Adipocyte (in vitro differentiated cells): ENCODE data around the gene PFKFB4.
"Not testable (repeated sequence)": the region's sequence is repeated elsewhere in the genome, so short reads cannot be mapped to it uniquely, and the experiment has no call there.

Source experiments
- DNase-seq: peaks from one replicate; pipeline ENCODE4 v3.0.0-alpha.2; 2015; ENCODE audit warnings: low read depth
- H3K27me3 ChIP-seq: replicated peaks from 2 replicates; pipeline ENCODE4 v1.7.0; 2013; ENCODE audit warnings: mild to moderate bottlenecking, low read length, moderate library complexity; ENCODE audit not compliant: control insufficient read depth, insufficient read depth
- H3K36me3 ChIP-seq: 2 replicates; pipeline ENCODE4 v1.7.0; 2013; ENCODE audit warnings: low read length, mild to moderate bottlenecking, moderate library complexity; ENCODE audit not compliant: control insufficient read depth, insufficient read depth, severe bottlenecking
- H3K4me1 ChIP-seq: 2 replicates; pipeline ENCODE4 v1.7.0; 2013; ENCODE audit warnings: mild to moderate bottlenecking, low read length, moderate library complexity; ENCODE audit not compliant: control insufficient read depth, insufficient read depth
- H3K4me3 ChIP-seq: 2 replicates; pipeline ENCODE4 v1.7.0; 2013; ENCODE audit warnings: mild to moderate bottlenecking, low read length, moderate library complexity
- H3K9ac ChIP-seq: 2 replicates; pipeline ENCODE4 v1.7.0; 2013; ENCODE audit warnings: mild to moderate bottlenecking, low read length, moderate library complexity
- H3K9me3 ChIP-seq: 2 replicates; pipeline ENCODE4 v1.7.0; 2013; ENCODE audit warnings: mild to moderate bottlenecking, low read length, moderate library complexity; ENCODE audit not compliant: control insufficient read depth

Gene PFKFB4

DNA sequence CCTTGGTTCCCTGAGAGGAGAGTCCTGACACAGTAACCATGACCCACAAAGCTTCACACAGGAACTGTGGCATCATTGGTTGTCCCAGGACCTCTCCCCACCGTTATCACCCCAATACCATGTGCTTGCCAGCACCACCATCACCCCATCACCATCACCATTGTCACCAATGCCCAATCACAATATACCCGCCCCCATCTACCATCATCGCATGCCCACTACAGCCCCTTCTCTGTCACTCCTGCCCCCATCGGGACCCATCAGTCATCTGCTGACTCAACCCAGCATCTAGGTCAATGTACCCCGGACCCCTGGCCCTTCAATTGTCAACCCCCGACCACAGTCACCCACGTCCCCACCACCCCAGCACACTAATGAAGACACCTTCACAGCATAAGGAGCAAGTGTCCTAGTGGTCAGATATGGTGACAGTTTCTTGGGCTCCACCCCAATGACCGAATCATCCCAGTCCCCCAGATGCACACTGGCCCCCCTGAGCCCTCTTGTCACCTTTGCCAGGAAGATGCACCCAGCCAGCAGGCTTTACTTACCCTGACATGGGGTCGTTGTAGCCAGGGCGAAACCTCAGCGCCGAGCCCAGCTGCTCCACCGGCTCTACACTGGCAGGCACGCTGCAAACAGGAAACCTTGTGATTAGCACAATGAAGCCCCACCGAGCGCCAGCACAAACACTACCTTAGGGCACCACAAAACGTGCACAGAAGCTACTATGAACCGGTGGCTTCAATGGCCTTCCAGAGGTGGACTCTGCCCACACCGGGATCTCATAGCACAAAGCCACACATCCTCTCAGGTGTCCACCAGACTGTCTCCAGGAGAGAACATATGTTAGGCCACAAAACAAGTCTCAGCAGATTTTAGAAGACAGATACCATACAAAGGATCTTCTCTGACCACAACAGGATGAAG lies 77.7 kb downstream of the PFKFB4 start:
- H3K27me3 ChIP-seq: no peaks in the 10 kb centered on the region
- H3K36me3 ChIP-seq: no peaks in the 10 kb centered on the region
- no peak overlapping the region for H3K9ac ChIP-seq
- no peaks in the 10 kb centered on the region for H3K9me3 ChIP-seq
- DNase-seq: no peak
- H3K4me1 ChIP-seq: no peaks in the 10 kb centered on the region
- H3K4me3 ChIP-seq: no peak overlapping the region

DNA sequence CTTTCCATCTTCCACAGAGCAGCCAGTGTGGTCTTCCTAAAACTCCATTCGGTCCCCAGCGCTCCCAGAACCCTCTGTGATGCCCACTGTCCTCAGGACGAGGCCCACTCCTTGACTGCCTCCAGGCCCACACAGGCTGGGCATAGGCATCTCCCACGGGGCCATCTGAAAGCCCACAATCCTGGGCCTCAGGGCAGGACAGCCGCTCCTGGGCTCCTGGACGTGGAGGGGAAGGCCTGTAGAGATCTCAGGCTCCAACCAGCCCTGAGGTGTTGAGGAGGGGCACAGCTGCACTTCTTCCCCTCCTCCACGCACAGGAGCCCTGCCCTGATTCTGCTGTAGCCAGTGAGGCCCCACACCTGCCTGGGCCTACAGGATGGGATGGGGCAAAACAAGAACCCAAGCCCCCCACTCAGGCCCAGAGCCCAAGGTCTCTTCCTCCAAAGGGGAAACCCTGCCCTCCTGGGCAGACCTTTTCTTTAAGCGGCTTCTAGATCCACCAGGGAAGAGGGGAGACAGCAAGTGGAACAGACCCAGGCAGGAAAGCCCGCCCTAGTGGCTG lies 78.6 kb downstream of the PFKFB4 start:
- no peak for DNase-seq
- Histone ChIP-seq H3K4me1 (peaks cover 5% of the 10 kb centered on the region), H3K9ac (no peak overlapping the region)

GRCh38 chr3:48476426-48477053 lies 80.1 kb downstream of the PFKFB4 start:
- Histone ChIP-seq H3K36me3 (no peaks in the 10 kb centered on the region), H3K9ac (no peak overlapping the region), H3K27me3 (no peaks in the 10 kb centered on the region), H3K4me3 (no peak overlapping the region), H3K4me1 (peaks cover 5% of the 10 kb centered on the region), H3K9me3 (no peaks in the 10 kb centered on the region)
- DNase-seq: no peak

More for the DNA sequence above, 78.6 kb downstream of the PFKFB4 start:
- Histone ChIP-seq H3K4me3 (no peak overlapping the region), H3K36me3 (no peaks in the 10 kb centered on the region), H3K27me3 (no peaks in the 10 kb centered on the region), H3K9me3 (no peaks in the 10 kb centered on the region)

GRCh38 chr3:48475188-48475587 lies 81.4 kb downstream of the PFKFB4 start:
- DNase-seq: no peak
- H3K36me3 ChIP-seq: no peaks in the 10 kb centered on the region
- no peak overlapping the region for H3K4me3 ChIP-seq
- peaks cover 7% of the 10 kb centered on the region for H3K4me1 ChIP-seq
- no peaks in the 10 kb centered on the region for H3K27me3 ChIP-seq
- no peak overlapping the region for H3K9ac ChIP-seq
- H3K9me3 ChIP-seq: no peaks in the 10 kb centered on the region

DNA sequence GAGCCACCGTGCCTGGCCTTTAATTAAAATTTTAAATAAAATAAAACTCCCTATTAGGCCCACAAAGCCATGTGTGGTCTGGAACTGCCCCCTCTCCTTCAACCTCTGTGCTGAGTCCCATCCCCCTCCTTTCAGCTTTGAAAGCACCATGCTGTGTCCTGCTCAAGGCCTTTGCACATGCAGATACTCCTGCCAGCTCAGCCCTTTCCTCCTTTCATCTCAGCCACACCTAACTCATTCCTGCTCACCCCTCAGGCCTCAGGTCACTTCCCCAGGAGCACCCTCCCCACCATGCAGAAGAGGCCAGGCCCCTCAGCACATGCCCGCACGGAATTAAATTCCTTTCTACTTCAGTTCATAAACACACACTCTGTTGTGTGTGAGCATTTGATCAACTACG lies 82.0 kb downstream of the PFKFB4 start:
- H3K9me3 ChIP-seq: no peaks in the 10 kb centered on the region
- DNase-seq: no peak
- H3K36me3 ChIP-seq: no peaks in the 10 kb centered on the region
- H3K4me1 ChIP-seq: peaks cover 12% of the 10 kb centered on the region
- H3K27me3 ChIP-seq: no peaks in the 10 kb centered on the region
- no peak overlapping the region for H3K4me3 ChIP-seq
- H3K9ac ChIP-seq: no peak overlapping the region

- not testable (repeated sequence) for H3K4me3 ChIP-seq, H3K9ac ChIP-seq, H3K36me3 ChIP-seq, DNase-seq, H3K9me3 ChIP-seq, H3K27me3 ChIP-seq
- peaks cover 12% of the 10 kb centered on the region for H3K4me1 ChIP-seq
Measured at GRCh38 chr3:48474031-48474430, 82.6 kb downstream of the PFKFB4 start.

DNA sequence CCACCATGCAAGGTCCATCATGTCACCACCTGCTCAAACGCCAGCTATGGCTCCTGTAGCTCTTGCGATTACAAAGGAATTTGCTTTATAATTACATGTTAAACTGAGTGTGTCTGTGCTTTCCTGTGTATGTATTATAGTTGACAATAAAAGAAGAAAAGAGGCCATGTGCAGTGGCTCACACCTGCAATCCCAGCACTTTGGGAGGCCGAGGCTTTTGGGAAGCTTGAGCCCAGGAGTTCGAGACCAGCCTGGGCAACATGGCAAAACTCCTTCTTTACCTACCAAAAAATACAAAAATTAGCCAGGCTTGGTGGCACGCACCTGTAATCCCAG lies 83.0 kb downstream of the PFKFB4 start:
- Histone ChIP-seq H3K27me3 (no peaks in the 10 kb centered on the region), H3K4me1 (peaks cover 12% of the 10 kb centered on the region), H3K36me3 (peaks cover 8% of the 10 kb centered on the region), H3K4me3 (peak overlapping the region; percentile 86), H3K9ac (peak overlapping the region; percentile 89), H3K9me3 (no peaks in the 10 kb centered on the region)
- no peak for DNase-seq

- Histone ChIP-seq H3K4me1 (peaks cover 17% of the 10 kb centered on the region), H3K4me3 (peak overlapping the region; percentile 86), H3K9ac (peak overlapping the region; percentile 89), H3K9me3 (no peaks in the 10 kb centered on the region), H3K36me3 (peaks cover 13% of the 10 kb centered on the region), H3K27me3 (no peaks in the 10 kb centered on the region)
- peak; percentile 98 for DNase-seq
Measured at GRCh38 chr3:48472923-48473616, 83.5 kb downstream of the PFKFB4 start.

GRCh38 chr3:48472673-48472922 lies 84.0 kb downstream of the PFKFB4 start:
- H3K9ac ChIP-seq: peak overlapping the region; percentile 89
- peaks cover 18% of the 10 kb centered on the region for H3K36me3 ChIP-seq
- no peak for DNase-seq
- H3K27me3 ChIP-seq: no peaks in the 10 kb centered on the region
- H3K9me3 ChIP-seq: no peaks in the 10 kb centered on the region
- H3K4me3 ChIP-seq: peak overlapping the region; percentile 86
- peaks cover 21% of the 10 kb centered on the region for H3K4me1 ChIP-seq

- no peaks in the 10 kb centered on the region for H3K27me3 ChIP-seq
- H3K4me1 ChIP-seq: peaks cover 35% of the 10 kb centered on the region
- peak overlapping the region; percentile 40 for H3K9ac ChIP-seq
- H3K36me3 ChIP-seq: peaks cover 27% of the 10 kb centered on the region
- no peaks in the 10 kb centered on the region for H3K9me3 ChIP-seq
- H3K4me3 ChIP-seq: no peak overlapping the region
- no peak for DNase-seq
Measured at GRCh38 chr3:48470286-48470685, 86.3 kb downstream of the PFKFB4 start.
